ENCODE results near the gene CRY2. TPM values are rescaled to one million over a fixed set of nuclear protein-coding genes. Genes with fewer than 3 reads are reported as not detected.

CRY2 gene
- polyA plus RNA-seq, 1 donor (not counting 4 experiments of a cell fraction or from before 2014, with no cell fraction given): 7.9 TPM

DNA sequence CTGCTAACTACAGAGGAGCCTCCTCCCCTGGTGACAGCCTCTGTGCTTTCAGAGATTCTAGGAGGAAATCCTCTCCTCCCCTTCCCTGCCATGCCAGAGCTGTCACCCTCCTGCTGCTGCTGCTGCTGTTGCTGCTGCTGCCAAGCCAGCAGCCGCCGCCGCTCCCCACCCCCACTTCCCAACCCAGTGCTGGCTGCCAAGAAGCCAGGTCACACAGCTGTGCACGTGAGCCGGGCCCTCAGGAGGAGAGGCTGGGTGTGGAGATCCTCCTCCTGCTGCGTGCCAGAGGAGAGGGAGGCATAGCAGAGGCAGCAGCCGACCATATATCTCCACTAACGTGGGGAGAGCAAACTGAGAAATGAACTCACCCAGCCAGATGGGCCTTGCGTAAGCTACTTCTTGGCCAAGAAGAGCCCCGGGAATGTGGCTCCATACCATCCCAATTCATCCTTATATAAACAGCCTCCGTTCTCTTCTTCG lies 12.4 kb downstream of the CRY2 start:
- dilution Hi-C loops (cut with MboI; ENCODE audit: extremely low pct_ligation_motif_present, low sequenced_read_pairs): no loop called here
- Histone ChIP-seq H4K20me1 (ENCODE audit: control insufficient read depth, extremely low read depth, insufficient read depth, low read length) (peaks cover 2% of the 10 kb centered on the region), H3K4me1 (ENCODE audit: control insufficient read depth, extremely low read depth, insufficient read depth, low read length) (peaks cover 15% of the 10 kb centered on the region), H3K9ac (ENCODE audit: control insufficient read depth, extremely low read depth, insufficient read depth, low read length) (peak overlapping the region; percentile 11), H2AFZ (ENCODE audit: control insufficient read depth, low read length) (no peak overlapping the region), H3K4me3 (ENCODE audit: control insufficient read depth in 2 of 3, extremely low read depth in 1 of 3, insufficient read depth in 2 of 3, low read depth in 1 of 3, low read length in 3 of 3) (no peak overlapping the region), H3K9me1 (ENCODE audit: control insufficient read depth, extremely low read depth, insufficient read depth, low read length) (peaks cover 3% of the 10 kb centered on the region), H3K9me3 (ENCODE audit: control insufficient read depth, low read depth, low read length) (no peaks in the 10 kb centered on the region), H3K4me2 (ENCODE audit: control insufficient read depth, extremely low read depth, insufficient read depth, low read depth, low read length) (peak overlapping the region; percentile 44), H3K27ac (ENCODE audit: control insufficient read depth, insufficient read depth, low read length) (peak overlapping the region; percentile 60), H3K27me3 (ENCODE audit: control insufficient read depth, extremely low read depth, insufficient read depth, low read length) (no peaks in the 10 kb centered on the region), H3K36me3 (ENCODE audit: control insufficient read depth in 2 of 2, extremely low read depth in 1 of 2, insufficient read depth in 2 of 2, low read length in 2 of 2) (peaks cover 15 to 27% of the 10 kb centered on the region in 2 experiments), H3K79me2 (ENCODE audit: control insufficient read depth, insufficient read depth, low read length) (no peaks in the 10 kb centered on the region)
- TF ChIP-seq CTCF (optimal IDR thresholded peaks at IDR 0.05 in 1 of 3, IDR thresholded peaks at IDR 0.05 in 1 of 3, conservative IDR thresholded peaks at IDR 0.05 in 1 of 3; ENCODE audit: extremely low read depth in 1 of 3, insufficient read depth in 2 of 3, low read length in 3 of 3) (no peak), EZH2 (IDR thresholded peaks at IDR 0.05; ENCODE audit: low read length) (no peak)
- peak; percentile 64 for FAIRE-seq
- peak; percentile 46 for DNase-seq (ENCODE audit: low read depth, low spot score)

DNA sequence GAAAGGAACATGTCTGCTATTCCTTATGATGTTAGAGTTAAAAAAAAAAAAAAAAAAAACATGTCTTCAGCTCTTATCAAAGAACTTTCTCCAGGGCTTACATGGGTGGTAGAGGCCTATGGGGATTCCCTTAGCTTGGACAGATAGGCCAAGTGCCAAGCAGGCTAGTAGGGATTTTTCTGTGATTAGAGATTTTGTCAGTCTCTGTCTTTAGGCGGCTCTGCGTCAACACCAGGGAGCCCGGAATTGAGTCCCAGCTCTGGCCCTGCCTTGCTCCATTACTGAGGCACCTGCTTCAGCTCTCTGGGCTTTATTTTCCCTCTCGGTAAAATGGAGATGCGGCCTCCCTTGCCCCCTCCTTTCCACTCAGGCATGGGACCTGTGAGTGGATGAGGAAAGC lies 13.1 kb downstream of the CRY2 start:
- Histone ChIP-seq H4K20me1 (ENCODE audit: control insufficient read depth, extremely low read depth, insufficient read depth, low read length) (peaks cover 2% of the 10 kb centered on the region), H3K27ac (ENCODE audit: control insufficient read depth, insufficient read depth, low read length) (no peak overlapping the region), H3K36me3 (ENCODE audit: control insufficient read depth in 2 of 2, extremely low read depth in 1 of 2, insufficient read depth in 2 of 2, low read length in 2 of 2) (peaks cover 15 to 27% of the 10 kb centered on the region in 2 experiments), H3K9ac (ENCODE audit: control insufficient read depth, extremely low read depth, insufficient read depth, low read length) (no peak overlapping the region), H3K4me1 (ENCODE audit: control insufficient read depth, extremely low read depth, insufficient read depth, low read length) (peaks cover 15% of the 10 kb centered on the region), H3K9me1 (ENCODE audit: control insufficient read depth, extremely low read depth, insufficient read depth, low read length) (peaks cover 3% of the 10 kb centered on the region), H3K4me3 (ENCODE audit: control insufficient read depth in 2 of 3, extremely low read depth in 1 of 3, insufficient read depth in 2 of 3, low read depth in 1 of 3, low read length in 3 of 3) (no peak overlapping the region), H3K27me3 (ENCODE audit: control insufficient read depth, extremely low read depth, insufficient read depth, low read length) (no peaks in the 10 kb centered on the region), H2AFZ (ENCODE audit: control insufficient read depth, low read length) (no peak overlapping the region), H3K4me2 (ENCODE audit: control insufficient read depth, extremely low read depth, insufficient read depth, low read depth, low read length) (no peak overlapping the region), H3K9me3 (ENCODE audit: control insufficient read depth, low read depth, low read length) (no peaks in the 10 kb centered on the region), H3K79me2 (ENCODE audit: control insufficient read depth, insufficient read depth, low read length) (no peaks in the 10 kb centered on the region)
- dilution Hi-C loops (cut with MboI; ENCODE audit: extremely low pct_ligation_motif_present, low sequenced_read_pairs): no loop called here
- no peak for DNase-seq (ENCODE audit: low read depth, low spot score)
- no peak for TF ChIP-seq CTCF (optimal IDR thresholded peaks at IDR 0.05 in 1 of 3, IDR thresholded peaks at IDR 0.05 in 1 of 3, conservative IDR thresholded peaks at IDR 0.05 in 1 of 3; ENCODE audit: extremely low read depth in 1 of 3, insufficient read depth in 2 of 3, low read length in 3 of 3)
- no peak for TF ChIP-seq EZH2 (IDR thresholded peaks at IDR 0.05; ENCODE audit: low read length)
- no peak for FAIRE-seq
